HG03064 (cell line): Measurements from ENCODE around the gene GAL3ST3.
"Not testable (repeated sequence)": the region's sequence is repeated elsewhere in the genome, so short reads cannot be mapped to it uniquely, and the experiment has no call there.

Experiments used
- ATAC-seq: cut with Tn5 transposase; IDR thresholded peaks from one replicate; pipeline ENCODE4 v1.9.1; 2021; ENCODE audit warnings: low read depth; ENCODE audit not compliant: unreplicated experiment

Gene GAL3ST3

GRCh38 chr11:66047541-66048365, 1.2 kb downstream of the GAL3ST3 start:
- no peak for ATAC-seq

- no peak for ATAC-seq
Measured at GRCh38 chr11:66046901-66047300, 2.1 kb downstream of the GAL3ST3 start.

- ATAC-seq, result no peak
Measured at GRCh38 chr11:66045177-66045639, 3.8 kb downstream of the GAL3ST3 start.

- ATAC-seq, result no peak
Measured at GRCh38 chr11:66044757-66045156, 4.2 kb downstream of the GAL3ST3 start.

- no peak for ATAC-seq
Measured at GRCh38 chr11:66042996-66043906, 5.7 kb downstream of the GAL3ST3 start.

GRCh38 chr11:66042227-66042995, 6.5 kb downstream of the GAL3ST3 start:
- ATAC-seq, result no peak

- ATAC-seq, result no peak
Measured at GRCh38 chr11:66039765-66040164, 9.2 kb downstream of the GAL3ST3 start.

- no peak for ATAC-seq
Measured at GRCh38 chr11:66037327-66037726, 11.6 kb downstream of the GAL3ST3 start.

GRCh38 chr11:66036334-66036710, 12.6 kb downstream of the GAL3ST3 start:
- ATAC-seq, result no peak

- ATAC-seq, result no peak
Measured at GRCh38 chr11:66035653-66036333, 13.2 kb downstream of the GAL3ST3 start.

GRCh38 chr11:66032957-66033735, 15.8 kb downstream of the GAL3ST3 start:
- ATAC-seq, result no peak

- no peak for ATAC-seq
Measured at GRCh38 chr11:66026017-66026529, 22.9 kb downstream of the GAL3ST3 start, which contains the start of gene CATSPER1. Gene CATSPER1 (minus strand): TSS chr11:66026479. CDS start chr11:66026379, 100 bp downstream.

- ATAC-seq, result not testable (repeated sequence)
Measured at GRCh38 chr11:66023186-66023440, 25.8 kb downstream of the GAL3ST3 start.

GRCh38 chr11:66022401-66023185, 26.4 kb downstream of the GAL3ST3 start:
- no peak for ATAC-seq

GRCh38 chr11:66020618-66021357, 28.2 kb downstream of the GAL3ST3 start:
- ATAC-seq, result no peak

- no peak for ATAC-seq
Measured at GRCh38 chr11:66020212-66020611, 28.7 kb downstream of the GAL3ST3 start.

- ATAC-seq, result no peak
Measured at GRCh38 chr11:66017321-66017720, 31.6 kb downstream of the GAL3ST3 start.

- no peak for ATAC-seq
Measured at GRCh38 chr11:66016793-66017177, 32.2 kb downstream of the GAL3ST3 start.
